DMS153 treated with DMSO at 0.1 percent for 48 hours (cell line): ENCODE data around the gene PRKCE.

Experiments
- DNase-seq: peaks from one replicate; lab custom pipeline; 2025; ENCODE audit not compliant: unreplicated experiment; lab: John Stamatoyannopoulos, UW

The PRKCE gene

GRCh38 chr2:45802499-45803138 lies 151.1 kb downstream of the PRKCE start:
- DNase-seq, result no peak

GRCh38 chr2:45804987-45805755 lies 153.7 kb downstream of the PRKCE start:
- no peak for DNase-seq

GRCh38 chr2:45806563-45807358 lies 155.3 kb downstream of the PRKCE start:
- DNase-seq, result no peak

GRCh38 chr2:45808294-45808800 lies 156.9 kb downstream of the PRKCE start:
- DNase-seq, result peak; percentile 54

GRCh38 chr2:45809205-45809604 lies 157.7 kb downstream of the PRKCE start:
- DNase-seq, result no peak

GRCh38 chr2:45812011-45812500 lies 160.6 kb downstream of the PRKCE start:
- DNase-seq, result no peak

GRCh38 chr2:45813003-45813941 lies 161.8 kb downstream of the PRKCE start:
- no peak for DNase-seq

- no peak for DNase-seq
Observed at GRCh38 chr2:45814488-45814887, 163.0 kb downstream of the PRKCE start.

- DNase-seq, result no peak
Observed at GRCh38 chr2:45814951-45815621, 163.6 kb downstream of the PRKCE start.

GRCh38 chr2:45816272-45816671 lies 164.8 kb downstream of the PRKCE start:
- DNase-seq, result no peak

GRCh38 chr2:45818591-45818990 lies 167.1 kb downstream of the PRKCE start:
- no peak for DNase-seq

- DNase-seq, result no peak
Observed at GRCh38 chr2:45820048-45820447, 168.6 kb downstream of the PRKCE start.

GRCh38 chr2:45821558-45822271 lies 170.2 kb downstream of the PRKCE start:
- peak; percentile 64 for DNase-seq

GRCh38 chr2:45822272-45822630 lies 170.8 kb downstream of the PRKCE start:
- DNase-seq, result no peak

- peak; percentile 85 for DNase-seq
Observed at GRCh38 chr2:45823723-45824206, 172.3 kb downstream of the PRKCE start.

- no peak for DNase-seq
Observed at GRCh38 chr2:45825001-45825651, 173.7 kb downstream of the PRKCE start.

GRCh38 chr2:45826460-45826859 lies 175.0 kb downstream of the PRKCE start:
- no peak for DNase-seq

- DNase-seq, result no peak
Observed at GRCh38 chr2:45826884-45827635, 175.6 kb downstream of the PRKCE start.
